Measurements from ENCODE around the gene CTDNEP1.

Gene CTDNEP1

GRCh38 chr17:7226721-7227710, 24.5 kb downstream of the CTDNEP1 start:
- TF ChIP-seq TCF12 (IDR thresholded peaks at IDR 0.05; ENCODE audit: low read depth) (no peak), ZBTB7A (IDR thresholded peaks at IDR 0.05; ENCODE audit: low read depth) (no peak), CREB1 (IDR thresholded peaks at IDR 0.05; ENCODE audit: low read depth) (no peak)

DNA sequence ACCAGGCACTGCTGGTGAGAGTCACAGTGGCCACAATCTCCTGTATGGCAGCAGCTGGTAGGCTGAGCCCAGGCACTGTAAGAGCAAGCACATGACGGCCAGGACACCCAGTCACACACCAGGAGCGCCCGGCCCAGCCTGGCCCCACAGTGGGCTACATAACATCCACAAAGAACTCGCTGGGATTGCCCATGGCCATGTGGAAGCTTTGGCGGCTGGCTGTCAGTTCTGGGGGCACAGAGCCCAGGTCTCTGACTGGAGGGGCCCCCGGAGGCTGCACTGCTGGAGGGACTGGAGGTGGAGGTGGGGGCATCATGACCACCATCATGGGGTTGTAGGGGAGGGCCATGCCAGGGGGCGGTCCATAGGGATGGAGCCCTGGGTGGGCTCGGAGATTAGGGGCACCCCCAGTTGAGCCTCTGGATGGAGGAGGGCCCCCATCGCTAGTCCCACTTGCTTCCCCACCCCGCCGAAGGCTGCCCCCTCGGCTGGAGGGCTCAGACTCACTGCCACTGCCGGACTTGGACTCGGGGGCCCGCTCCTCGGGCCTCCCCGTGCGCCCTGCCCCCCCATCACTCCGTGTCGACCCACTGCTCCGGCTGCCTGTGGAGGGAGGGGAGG, 25.7 kb downstream of the CTDNEP1 start:
- TF ChIP-seq, protein P1, sequence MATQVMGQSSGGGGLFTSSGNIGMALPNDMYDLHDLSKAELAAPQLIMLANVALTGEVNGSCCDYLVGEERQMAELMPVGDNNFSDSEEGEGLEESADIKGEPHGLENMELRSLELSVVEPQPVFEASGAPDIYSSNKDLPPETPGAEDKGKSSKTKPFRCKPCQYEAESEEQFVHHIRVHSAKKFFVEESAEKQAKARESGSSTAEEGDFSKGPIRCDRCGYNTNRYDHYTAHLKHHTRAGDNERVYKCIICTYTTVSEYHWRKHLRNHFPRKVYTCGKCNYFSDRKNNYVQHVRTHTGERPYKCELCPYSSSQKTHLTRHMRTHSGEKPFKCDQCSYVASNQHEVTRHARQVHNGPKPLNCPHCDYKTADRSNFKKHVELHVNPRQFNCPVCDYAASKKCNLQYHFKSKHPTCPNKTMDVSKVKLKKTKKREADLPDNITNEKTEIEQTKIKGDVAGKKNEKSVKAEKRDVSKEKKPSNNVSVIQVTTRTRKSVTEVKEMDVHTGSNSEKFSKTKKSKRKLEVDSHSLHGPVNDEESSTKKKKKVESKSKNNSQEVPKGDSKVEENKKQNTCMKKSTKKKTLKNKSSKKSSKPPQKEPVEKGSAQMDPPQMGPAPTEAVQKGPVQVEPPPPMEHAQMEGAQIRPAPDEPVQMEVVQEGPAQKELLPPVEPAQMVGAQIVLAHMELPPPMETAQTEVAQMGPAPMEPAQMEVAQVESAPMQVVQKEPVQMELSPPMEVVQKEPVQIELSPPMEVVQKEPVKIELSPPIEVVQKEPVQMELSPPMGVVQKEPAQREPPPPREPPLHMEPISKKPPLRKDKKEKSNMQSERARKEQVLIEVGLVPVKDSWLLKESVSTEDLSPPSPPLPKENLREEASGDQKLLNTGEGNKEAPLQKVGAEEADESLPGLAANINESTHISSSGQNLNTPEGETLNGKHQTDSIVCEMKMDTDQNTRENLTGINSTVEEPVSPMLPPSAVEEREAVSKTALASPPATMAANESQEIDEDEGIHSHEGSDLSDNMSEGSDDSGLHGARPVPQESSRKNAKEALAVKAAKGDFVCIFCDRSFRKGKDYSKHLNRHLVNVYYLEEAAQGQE (IDR thresholded peaks at IDR 0.05; ENCODE audit: low read depth): no peak
- TF ChIP-seq, protein P2, sequence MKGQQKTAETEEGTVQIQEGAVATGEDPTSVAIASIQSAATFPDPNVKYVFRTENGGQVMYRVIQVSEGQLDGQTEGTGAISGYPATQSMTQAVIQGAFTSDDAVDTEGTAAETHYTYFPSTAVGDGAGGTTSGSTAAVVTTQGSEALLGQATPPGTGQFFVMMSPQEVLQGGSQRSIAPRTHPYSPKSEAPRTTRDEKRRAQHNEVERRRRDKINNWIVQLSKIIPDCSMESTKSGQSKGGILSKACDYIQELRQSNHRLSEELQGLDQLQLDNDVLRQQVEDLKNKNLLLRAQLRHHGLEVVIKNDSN (IDR thresholded peaks at IDR 0.05): no peak
- no peak for TF ChIP-seq RAD21 (IDR thresholded peaks at IDR 0.05; ENCODE audit: low read depth)
- TF ChIP-seq EP300 (IDR thresholded peaks at IDR 0.05; ENCODE audit: borderline replicate concordance): no peak
- TF ChIP-seq TCF12 (IDR thresholded peaks at IDR 0.05; ENCODE audit: low read depth): no peak
- TF ChIP-seq CREB1 (IDR thresholded peaks at IDR 0.05; ENCODE audit: low read depth): no peak
- no peak for TF ChIP-seq NFIC (IDR thresholded peaks at IDR 0.05)
- no peak for TF ChIP-seq TAF1 (IDR thresholded peaks at IDR 0.05; ENCODE audit: low read depth)
- no peak for TF ChIP-seq CEBPB (IDR thresholded peaks at IDR 0.05)
- no peak for TF ChIP-seq MAX (IDR thresholded peaks at IDR 0.05)
- no peak for TF ChIP-seq FOXM1 (IDR thresholded peaks at IDR 0.05; ENCODE audit: borderline replicate concordance, low read depth)
- no peak for TF ChIP-seq ZBTB7A (IDR thresholded peaks at IDR 0.05; ENCODE audit: low read depth)
- no peak for TF ChIP-seq TEAD4 (IDR thresholded peaks at IDR 0.05)
- no peak for TF ChIP-seq YY1 (IDR thresholded peaks at IDR 0.05; ENCODE audit: low read depth)
- no peak for TF ChIP-seq EGR1 (IDR thresholded peaks at IDR 0.05)

- TF ChIP-seq, protein P2 (IDR thresholded peaks at IDR 0.05): no peak
- TF ChIP-seq TAF1 (IDR thresholded peaks at IDR 0.05; ENCODE audit: low read depth) (no peak), EP300 (IDR thresholded peaks at IDR 0.05; ENCODE audit: borderline replicate concordance) (no peak), CEBPB (IDR thresholded peaks at IDR 0.05) (no peak), EGR1 (IDR thresholded peaks at IDR 0.05) (no peak), CREB1 (IDR thresholded peaks at IDR 0.05; ENCODE audit: low read depth) (no peak), YY1 (IDR thresholded peaks at IDR 0.05; ENCODE audit: low read depth) (no peak), TEAD4 (IDR thresholded peaks at IDR 0.05) (no peak), NFIC (IDR thresholded peaks at IDR 0.05) (no peak), MAX (IDR thresholded peaks at IDR 0.05) (no peak), TCF12 (IDR thresholded peaks at IDR 0.05; ENCODE audit: low read depth) (no peak), ZBTB7A (IDR thresholded peaks at IDR 0.05; ENCODE audit: low read depth) (no peak), RAD21 (IDR thresholded peaks at IDR 0.05; ENCODE audit: low read depth) (no peak), FOXM1 (IDR thresholded peaks at IDR 0.05; ENCODE audit: borderline replicate concordance, low read depth) (no peak)
- TF ChIP-seq, protein P1 (IDR thresholded peaks at IDR 0.05; ENCODE audit: low read depth): no peak
Measured at GRCh38 chr17:7224661-7225111, 26.8 kb downstream of the CTDNEP1 start.

GRCh38 chr17:7224110-7224509, 27.4 kb downstream of the CTDNEP1 start:
- TF ChIP-seq, protein P1 (IDR thresholded peaks at IDR 0.05; ENCODE audit: low read depth): no peak
- TF ChIP-seq CEBPB (IDR thresholded peaks at IDR 0.05) (no peak), CREB1 (IDR thresholded peaks at IDR 0.05; ENCODE audit: low read depth) (no peak), EP300 (IDR thresholded peaks at IDR 0.05; ENCODE audit: borderline replicate concordance) (no peak), FOXM1 (IDR thresholded peaks at IDR 0.05; ENCODE audit: borderline replicate concordance, low read depth) (no peak), EGR1 (IDR thresholded peaks at IDR 0.05) (no peak), MAX (IDR thresholded peaks at IDR 0.05) (no peak), ZBTB7A (IDR thresholded peaks at IDR 0.05; ENCODE audit: low read depth) (no peak)
- TF ChIP-seq, protein P2 (IDR thresholded peaks at IDR 0.05): no peak

All from Ishikawa (cell line).